HepG2 (cell line): Measurements from ENCODE around the gene DPM2. TPM values are rescaled to one million over a fixed set of nuclear protein-coding genes. Genes with fewer than 3 reads are reported as not detected.

Experiments
- ATAC-seq: fragments of 200-7000 bp; cut with Tn5 transposase; 3 replicates; pipeline ENCODE4 v1.9.1; 2020; ENCODE audit warnings: mild to moderate bottlenecking, moderate library complexity
- BruUV-seq: library from RNA; stranded (reverse); fragments of 400-500 nt; replicated peaks from 2 replicates; lab custom pipeline; 2021; lab: Mats Ljungman, UMichigan
- CTCF ChIA-PET: fragments of 300-600 bp; formaldehyde crosslinking; extraction: SDS; loops from one replicate; lab custom pipeline; 2021; ENCODE audit warnings: low total read pairs, inconsistent platforms, low intra/inter-chr PET ratio; lab: Yijun Ruan, JAX
- POLR2A ChIA-PET: fragments of 350-600 bp; sonication (Branson Sonifier 250); formaldehyde crosslinking; loops from one replicate; lab custom pipeline; 2020; ENCODE audit warnings: antibody characterized with exemption, inconsistent platforms; lab: Yijun Ruan, JAX
- DNase-seq: peaks from one replicate; pipeline ENCODE4 v3.0.0-alpha.2; 2015; ENCODE audit warnings: low spot score
- FAIRE-seq: peaks from 3 replicates; lab custom pipeline; 2011; peaks lifted over from hg19 to GRCh38; lab: Jason Lieb, UNC
- H2AFZ ChIP-seq: one replicate; pipeline ENCODE4 v1.6.1; 2011; ENCODE audit warnings: low read length, inconsistent platforms
- H3K27ac ChIP-seq: fragments of 300-600 bp; 3 replicates; pipeline ENCODE4 v1.8.0; 2011; ENCODE audit warnings: mixed run types, mild to moderate bottlenecking, mixed read lengths, low read length, inconsistent platforms; ENCODE audit not compliant: insufficient read depth; ENCODE audit errors: extremely low read length
- H3K27me3 ChIP-seq, 2 experiments: fragments of 200-600 bp in 1 of 2; 2 replicates in 1 of 2; 3 replicates in 1 of 2; pipeline versions ENCODE4 v1.6.0 to v1.8.0; 2011; ENCODE audit warnings: low read length in 2 of 2, mild to moderate bottlenecking in 2 of 2, moderate library complexity in 2 of 2, inconsistent platforms in 1 of 2; ENCODE audit not compliant: insufficient read depth in 2 of 2, control insufficient read depth in 1 of 2
- H3K36me3 ChIP-seq, 2 experiments: fragments of 200-600 bp in 1 of 2; replicated peaks in 1 of 2; 2 replicates in 1 of 2; 3 replicates in 1 of 2; pipeline versions ENCODE4 v1.5.1 to v1.8.0; 2011; ENCODE audit warnings: low read length in 2 of 2, inconsistent platforms in 1 of 2; ENCODE audit not compliant: insufficient read depth in 2 of 2, control insufficient read depth in 1 of 2
- H3K4me1 ChIP-seq: 2 replicates; pipeline ENCODE4 v1.5.1; 2012; ENCODE audit warnings: low read length, inconsistent platforms; ENCODE audit not compliant: insufficient read depth
- H3K4me2 ChIP-seq: 2 replicates; pipeline ENCODE4 v1.6.0; 2011; ENCODE audit warnings: low read depth, low read length, inconsistent platforms
- H3K4me3 ChIP-seq, 3 experiments: fragments of 200-600 bp in 1 of 3; sonication (generic), shearing (Covaris generic) in 1 of 3; replicated peaks in 1 of 3; 2 replicates each; pipeline ENCODE4 v1.5.1; 2011 to 2016; ENCODE audit warnings: low read length in 3 of 3, inconsistent platforms in 2 of 3, low read depth in 2 of 3, mild to moderate bottlenecking in 2 of 3, control low read depth in 1 of 3, mixed read lengths in 1 of 3; ENCODE audit not compliant: insufficient read depth in 1 of 3
- H3K79me2 ChIP-seq: one replicate; pipeline ENCODE4 v1.6.1; 2011; ENCODE audit warnings: low read length, inconsistent platforms; ENCODE audit not compliant: insufficient read depth
- H3K9ac ChIP-seq: 2 replicates; pipeline ENCODE4 v1.6.0; 2011; ENCODE audit warnings: mild to moderate bottlenecking, low read depth, low read length, inconsistent platforms; ENCODE audit not compliant: insufficient read depth
- H3K9me3 ChIP-seq: 2 replicates; pipeline ENCODE4 v1.5.1; 2012; ENCODE audit warnings: mild to moderate bottlenecking, low read length
- H4K20me1 ChIP-seq: 2 replicates; pipeline ENCODE4 v1.6.0; 2011; ENCODE audit warnings: inconsistent platforms, mild to moderate bottlenecking, low read length, moderate library complexity; ENCODE audit not compliant: insufficient read depth
- CENPX ChIP-seq: sonication (generic); formaldehyde crosslinking; IDR thresholded peaks from 2 replicates; pipeline ENCODE4 v1.9.0; 2021; ENCODE audit warnings: mild to moderate bottlenecking, missing genetic modification reagents, moderate library complexity
- IRF2 ChIP-seq: IDR thresholded peaks from 2 replicates; pipeline ENCODE4 v1.6.1; 2018; ENCODE audit warnings: missing genetic modification reagents, missing compliant biosample characterization
- TOE1 ChIP-seq: sonication (generic); formaldehyde crosslinking; IDR thresholded peaks from 2 replicates; pipeline ENCODE4 v1.4.0; 2020; ENCODE audit warnings: mild to moderate bottlenecking, missing genetic modification reagents
- YEATS4 ChIP-seq: sonication (generic); formaldehyde crosslinking; IDR thresholded peaks from 2 replicates; pipeline ENCODE4 v1.4.0; 2020; ENCODE audit warnings: missing genetic modification reagents, borderline replicate concordance
- ZNF776 ChIP-seq: sonication (generic); formaldehyde crosslinking; IDR thresholded peaks from 2 replicates; pipeline ENCODE4 v1.4.0; 2020; ENCODE audit warnings: mild to moderate bottlenecking, missing genetic modification reagents
- WGBS: methylation state at CpG from one replicate; pipeline ENCODE4 v1.1.6; 2017; ENCODE audit warnings: low lambda C conversion rate; 5-methylcytosine and 5-hydroxymethylcytosine counted together
- in situ Hi-C: cut with HindIII; loops from 2 replicates; pipeline ENCODE4 v1.10.0; 2017; ENCODE audit warnings: low pct_unique_long_range_greater_than_20kb; ENCODE audit not compliant: extremely low pct_ligation_motif_present
- intact Hi-C: fragments of 100-400 bp; cut with micrococcal nuclease; formaldehyde crosslinking; loops from one replicate; pipeline ENCODE4 v1.10.0; 2022; ENCODE audit not compliant: unreplicated experiment
- polyA plus RNA-seq, 8 experiments: library from polyadenylated mRNA; depleted of rRNA in 3 of 8; stranded (reverse) in 7 of 8; unstranded in 1 of 8; fragments of >200 nt; fragmentation: Illumina TruSeq in 4 of 8; extraction: Trizol in 4 of 8; gene quantifications; 2 replicates each; pipeline versions ENCODE4 v1.2.1 to v1.2.3, GENCODE V29; 2011 to 2016; ENCODE audit warnings: low read depth in 4 of 8, missing spikeins in 1 of 8, mixed read lengths in 1 of 8; ENCODE audit not compliant: insufficient read depth in 1 of 8
- total RNA-seq, 5 experiments: library from RNA; depleted of rRNA; stranded (reverse); fragments of >200 nt; fragmentation: Illumina TruSeq; extraction: Trizol; gene quantifications; 2 replicates each; pipeline ENCODE4 v1.2.3, GENCODE V29; 2016; ENCODE audit warnings: low read depth in 1 of 5
- TF ChIP-seq, protein P1 (sequence below): sonication (generic); formaldehyde crosslinking; IDR thresholded peaks from 2 replicates; pipeline ENCODE4 v1.5.0; 2020; ENCODE audit warnings: mild to moderate bottlenecking, missing genetic modification reagents
- TF ChIP-seq, protein P2 (sequence below): sonication (generic); formaldehyde crosslinking; IDR thresholded peaks from 2 replicates; pipeline ENCODE4 v1.4.0; 2020; ENCODE audit warnings: mild to moderate bottlenecking, missing genetic modification reagents
- TF ChIP-seq, protein P3 (sequence below): sonication (generic); formaldehyde crosslinking; IDR thresholded peaks from 2 replicates; pipeline ENCODE4 v1.4.0; 2020; ENCODE audit warnings: missing genetic modification reagents

DPM2 gene
- total and polyA plus RNA-seq, 2 of the 13 experiments (the other 11 are each of a cell fraction or from before 2014, with no cell fraction given) = 24.8 to 35.3 TPM

DNA sequence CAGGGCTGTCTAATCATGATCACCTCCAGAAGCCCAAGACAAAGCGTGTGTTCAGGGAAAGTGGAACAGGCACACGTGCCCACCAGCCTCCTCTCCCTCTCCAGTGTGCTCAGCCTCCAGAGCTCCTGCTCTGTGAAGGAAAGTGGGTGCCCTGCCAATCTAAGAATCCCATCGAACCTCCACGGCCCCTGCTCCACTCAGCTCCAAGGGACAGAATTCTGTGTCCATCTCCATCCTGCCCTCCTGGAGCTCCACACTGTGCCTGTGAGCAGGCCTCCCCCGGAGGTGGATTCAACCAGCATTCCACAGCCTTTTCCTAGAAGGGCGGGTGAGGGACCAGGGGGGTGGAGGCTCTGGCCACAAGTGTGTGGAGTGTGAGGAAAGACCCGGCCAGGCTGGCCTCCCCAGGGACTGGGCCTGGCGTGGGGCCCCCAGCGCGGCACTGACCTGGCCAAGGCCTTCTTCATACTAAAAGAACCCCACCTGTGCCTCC lies 37.2 kb upstream of the DPM2 start:
- WGBS = 78% methylated on average over 8 of the region's 10 CpGs
- H3K27ac ChIP-seq = no peak overlapping the region
- H3K36me3 ChIP-seq = peaks cover 0 to 4% of the 10 kb centered on the region in 2 experiments; a peak in 2 of 5 replicates
- no peak overlapping the region for H3K9ac ChIP-seq
- ChIA-PET POLR2A (no interaction called here), CTCF (no interaction called here)
- peaks cover 64% of the 10 kb centered on the region for H3K4me1 ChIP-seq
- ATAC-seq = no peak
- peaks cover 95% of the 10 kb centered on the region for H3K79me2 ChIP-seq
- in situ Hi-C loops (no loop called here), intact Hi-C loops (loop anchor here (1.0 to 5.0 kb wide), 3 partner anchors 20 to 47 kb away; no protein-coding TSS in a partner anchor)
- H3K27me3 ChIP-seq = no peaks in the 10 kb centered on the region; a peak in 1 of 5 replicates
- TF ChIP-seq, protein P1, sequence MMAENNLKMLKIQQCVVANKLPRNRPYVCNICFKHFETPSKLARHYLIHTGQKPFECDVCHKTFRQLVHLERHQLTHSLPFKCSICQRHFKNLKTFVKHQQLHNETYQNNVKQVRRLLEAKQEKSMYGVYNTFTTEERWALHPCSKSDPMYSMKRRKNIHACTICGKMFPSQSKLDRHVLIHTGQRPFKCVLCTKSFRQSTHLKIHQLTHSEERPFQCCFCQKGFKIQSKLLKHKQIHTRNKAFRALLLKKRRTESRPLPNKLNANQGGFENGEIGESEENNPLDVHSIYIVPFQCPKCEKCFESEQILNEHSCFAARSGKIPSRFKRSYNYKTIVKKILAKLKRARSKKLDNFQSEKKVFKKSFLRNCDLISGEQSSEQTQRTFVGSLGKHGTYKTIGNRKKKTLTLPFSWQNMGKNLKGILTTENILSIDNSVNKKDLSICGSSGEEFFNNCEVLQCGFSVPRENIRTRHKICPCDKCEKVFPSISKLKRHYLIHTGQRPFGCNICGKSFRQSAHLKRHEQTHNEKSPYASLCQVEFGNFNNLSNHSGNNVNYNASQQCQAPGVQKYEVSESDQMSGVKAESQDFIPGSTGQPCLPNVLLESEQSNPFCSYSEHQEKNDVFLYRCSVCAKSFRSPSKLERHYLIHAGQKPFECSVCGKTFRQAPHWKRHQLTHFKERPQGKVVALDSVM (CRISPR knock-in tag) = no peak
- no peak for TF ChIP-seq IRF2 (CRISPR knock-in tag)
- no peak for TF ChIP-seq TOE1 (CRISPR knock-in tag)
- TF ChIP-seq, protein P2, sequence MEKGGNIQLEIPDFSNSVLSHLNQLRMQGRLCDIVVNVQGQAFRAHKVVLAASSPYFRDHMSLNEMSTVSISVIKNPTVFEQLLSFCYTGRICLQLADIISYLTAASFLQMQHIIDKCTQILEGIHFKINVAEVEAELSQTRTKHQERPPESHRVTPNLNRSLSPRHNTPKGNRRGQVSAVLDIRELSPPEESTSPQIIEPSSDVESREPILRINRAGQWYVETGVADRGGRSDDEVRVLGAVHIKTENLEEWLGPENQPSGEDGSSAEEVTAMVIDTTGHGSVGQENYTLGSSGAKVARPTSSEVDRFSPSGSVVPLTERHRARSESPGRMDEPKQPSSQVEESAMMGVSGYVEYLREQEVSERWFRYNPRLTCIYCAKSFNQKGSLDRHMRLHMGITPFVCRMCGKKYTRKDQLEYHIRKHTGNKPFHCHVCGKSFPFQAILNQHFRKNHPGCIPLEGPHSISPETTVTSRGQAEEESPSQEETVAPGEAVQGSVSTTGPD (CRISPR knock-in tag) = no peak
- no peak for TF ChIP-seq CENPX (CRISPR knock-in tag)
- TF ChIP-seq, protein P3, sequence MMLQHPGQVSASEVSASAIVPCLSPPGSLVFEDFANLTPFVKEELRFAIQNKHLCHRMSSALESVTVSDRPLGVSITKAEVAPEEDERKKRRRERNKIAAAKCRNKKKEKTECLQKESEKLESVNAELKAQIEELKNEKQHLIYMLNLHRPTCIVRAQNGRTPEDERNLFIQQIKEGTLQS = no peak
- TF ChIP-seq YEATS4 (CRISPR knock-in tag) = no peak
- no peak for TF ChIP-seq ZNF776 (CRISPR knock-in tag)
- peaks cover 37% of the 10 kb centered on the region; the same call in 1 of the 2 replicates for H4K20me1 ChIP-seq
- H3K9me3 ChIP-seq = no peaks in the 10 kb centered on the region
- H3K4me2 ChIP-seq = no peak overlapping the region; the same call in 1 of the 2 replicates
- H2AFZ ChIP-seq = no peak overlapping the region
- H3K4me3 ChIP-seq = no peak overlapping the region
- no peak for FAIRE-seq
- DNase-seq = no peak
- BruUV-seq = no TSS peak
